ENCODE results near the gene USP25.
A peak's percentile ranks its signal among the peaks of the same experiment; 100 is the strongest.

The USP25 gene

DNA sequence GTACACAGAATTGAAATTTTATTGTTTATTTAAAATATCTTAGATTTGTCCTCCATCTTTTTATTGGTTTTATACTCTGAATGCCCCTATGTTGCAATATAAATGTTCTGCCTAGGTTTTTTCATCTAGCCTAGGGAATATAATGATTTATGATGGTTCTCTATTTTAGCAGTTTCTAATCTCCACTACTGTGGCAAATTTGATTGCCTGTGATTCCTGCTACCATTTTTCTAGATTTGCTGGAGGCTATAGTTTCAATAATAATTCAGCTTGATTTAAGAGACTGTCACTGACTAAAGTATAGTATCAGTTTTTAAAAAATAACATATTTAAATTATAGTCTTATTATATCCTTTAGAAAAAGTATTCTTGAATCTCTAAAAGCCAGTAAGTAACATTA, 90.5 kb downstream of the USP25 start:
- no peak for DNase-seq (ENCODE audit: low spot score)

GRCh38 chr21:15820852-15821379, 91.1 kb downstream of the USP25 start:
- DNase-seq (ENCODE audit: low spot score) = no peak

DNA sequence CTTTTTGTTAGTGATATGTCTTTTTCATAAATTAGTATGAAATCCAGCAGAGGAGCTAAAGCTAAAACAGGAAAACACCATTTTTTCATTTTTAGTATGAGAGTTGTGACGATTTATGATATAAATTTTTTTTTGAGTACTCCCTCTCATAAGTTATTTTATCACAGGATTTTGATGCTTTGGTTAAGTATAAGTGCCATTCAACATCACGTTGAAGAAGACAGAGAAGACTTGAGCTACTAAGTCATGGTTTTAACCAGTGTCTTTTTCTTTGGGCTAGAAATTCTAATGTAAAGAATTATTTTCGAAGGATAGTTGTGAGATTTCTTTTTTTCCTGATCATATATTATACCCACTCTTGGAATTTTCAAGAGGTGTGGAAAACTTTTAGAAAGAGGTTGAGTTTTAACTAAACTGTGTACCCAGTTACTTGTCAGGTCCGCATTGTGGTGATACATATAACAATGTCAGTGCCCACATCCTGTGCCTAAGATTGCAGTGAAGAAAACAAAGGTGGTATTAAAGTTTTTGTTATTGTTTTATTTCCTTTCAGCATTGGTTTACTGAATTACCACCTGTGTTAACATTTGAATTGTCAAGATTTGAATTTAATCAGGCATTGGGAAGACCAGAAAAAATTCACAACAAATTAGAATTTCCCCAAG, 93.8 kb downstream of the USP25 start:
- DNase-seq (ENCODE audit: low spot score) = no peak

GRCh38 chr21:15825700-15826099, 95.9 kb downstream of the USP25 start:
- DNase-seq (ENCODE audit: low spot score) = no peak

DNA sequence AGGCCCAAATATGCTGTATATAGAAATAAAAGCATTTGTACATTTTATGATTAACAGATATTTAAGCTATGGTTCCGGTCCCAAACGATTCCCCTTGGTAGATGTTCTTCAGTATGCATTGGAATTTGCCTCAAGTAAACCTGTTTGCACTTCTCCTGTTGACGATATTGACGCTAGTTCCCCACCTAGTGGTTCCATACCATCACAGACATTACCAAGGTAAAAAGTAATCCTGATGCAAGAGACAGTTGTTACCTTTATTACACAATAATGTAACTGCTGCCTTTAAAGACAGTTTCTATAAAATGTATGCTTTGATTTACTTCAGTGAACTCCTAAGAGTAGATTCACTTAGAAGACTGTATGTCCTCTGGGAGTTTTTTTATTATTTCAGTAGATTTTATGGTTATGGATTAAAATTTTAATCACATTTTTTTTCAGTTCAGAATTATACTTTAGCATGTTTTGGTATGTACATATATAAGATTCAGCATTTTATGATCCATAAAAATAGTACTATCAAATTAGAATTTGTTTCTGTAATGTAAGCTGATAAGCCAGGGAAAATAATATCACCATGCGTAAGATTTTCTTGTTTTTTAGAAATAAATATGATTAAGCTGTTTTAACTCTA, 96.5 kb downstream of the USP25 start:
- DNase-seq (ENCODE audit: low spot score) = peak; percentile 58

DNA sequence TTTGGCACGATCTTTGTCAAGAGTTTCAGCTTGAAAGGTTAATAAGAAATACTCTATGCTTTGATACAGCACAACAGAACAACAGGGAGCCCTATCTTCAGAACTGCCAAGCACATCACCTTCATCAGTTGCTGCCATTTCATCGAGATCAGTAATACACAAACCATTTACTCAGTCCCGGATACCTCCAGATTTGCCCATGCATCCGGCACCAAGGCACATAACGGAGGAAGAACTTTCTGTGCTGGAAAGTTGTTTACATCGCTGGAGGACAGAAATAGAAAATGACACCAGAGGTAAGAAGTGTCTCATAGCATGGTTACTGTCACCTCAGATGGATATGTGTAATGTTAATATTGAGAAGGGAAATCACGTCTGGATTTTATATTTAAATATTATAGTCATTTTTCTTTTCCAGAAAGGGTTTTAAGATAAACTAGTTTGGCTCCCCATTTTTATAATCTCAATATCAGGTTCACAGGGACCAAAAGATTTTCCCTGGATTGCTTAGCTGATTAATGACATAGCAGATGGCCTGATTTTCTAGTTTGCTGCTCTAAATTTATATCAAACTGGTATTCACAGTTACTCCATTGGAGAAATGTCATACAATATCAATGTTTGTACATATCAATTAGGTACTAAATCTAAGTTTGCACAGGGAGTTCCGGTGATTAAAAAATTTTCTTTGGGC, 97.3 kb downstream of the USP25 start:
- DNase-seq (ENCODE audit: low spot score) = no peak

DNA sequence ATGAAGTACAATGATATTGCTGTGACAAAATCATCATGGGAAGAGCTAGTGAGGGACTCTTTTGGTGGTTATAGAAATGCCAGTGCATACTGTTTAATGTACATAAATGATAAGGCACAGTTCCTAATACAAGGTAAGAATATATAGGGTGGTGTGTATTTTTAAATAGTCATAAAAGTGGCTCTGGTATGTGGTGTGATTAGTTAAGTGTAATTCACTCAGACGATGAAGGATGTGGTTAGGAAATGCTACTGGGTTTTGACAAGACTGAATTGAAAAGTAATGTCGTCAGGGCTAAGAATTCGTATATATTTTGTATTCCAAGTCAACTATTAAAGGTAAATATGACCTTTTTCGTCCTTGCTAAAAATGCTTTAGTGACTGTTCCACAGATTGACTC, 101.7 kb downstream of the USP25 start:
- no peak for DNase-seq (ENCODE audit: low spot score)

DNA sequence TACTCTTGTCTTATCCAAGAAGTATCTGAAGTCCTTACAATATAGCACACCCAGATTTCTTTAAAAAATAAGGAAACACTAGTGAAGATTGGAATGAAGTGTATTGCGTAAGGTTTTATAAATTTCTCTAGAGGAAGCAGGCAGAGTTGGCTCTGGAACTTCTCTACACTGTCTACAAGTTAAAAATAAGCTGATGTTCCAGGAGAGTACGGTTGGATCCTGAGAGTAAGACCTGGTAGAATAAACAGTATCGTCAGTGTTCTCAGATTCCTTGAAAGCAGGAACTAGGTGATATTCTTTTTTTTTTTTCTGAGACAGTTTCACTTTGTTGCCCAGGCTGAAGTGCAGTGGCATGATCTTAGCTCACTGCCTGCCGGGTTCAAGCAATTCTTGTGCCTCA, 107.9 kb downstream of the USP25 start:
- no peak for DNase-seq (ENCODE audit: low spot score)

DNA sequence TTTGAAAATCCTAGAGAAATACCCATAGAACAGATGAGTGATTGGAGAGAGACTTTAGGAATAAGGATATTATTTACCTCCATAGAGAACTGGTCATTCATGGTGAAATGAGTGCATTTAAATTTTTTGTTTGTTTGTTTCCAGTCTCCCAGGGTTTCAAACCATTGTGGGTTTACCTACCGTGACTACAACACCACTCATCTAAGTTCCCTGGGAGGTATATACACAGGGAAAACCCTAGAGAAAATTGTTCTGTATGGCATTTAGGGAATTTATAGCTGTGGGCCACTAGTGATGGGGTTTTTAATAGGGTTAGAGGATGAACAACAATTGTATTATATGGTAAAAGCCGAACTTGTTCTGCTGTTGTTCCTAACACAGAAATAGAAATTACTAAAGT, 109.2 kb downstream of the USP25 start:
- DNase-seq (ENCODE audit: low spot score) = no peak

DNA sequence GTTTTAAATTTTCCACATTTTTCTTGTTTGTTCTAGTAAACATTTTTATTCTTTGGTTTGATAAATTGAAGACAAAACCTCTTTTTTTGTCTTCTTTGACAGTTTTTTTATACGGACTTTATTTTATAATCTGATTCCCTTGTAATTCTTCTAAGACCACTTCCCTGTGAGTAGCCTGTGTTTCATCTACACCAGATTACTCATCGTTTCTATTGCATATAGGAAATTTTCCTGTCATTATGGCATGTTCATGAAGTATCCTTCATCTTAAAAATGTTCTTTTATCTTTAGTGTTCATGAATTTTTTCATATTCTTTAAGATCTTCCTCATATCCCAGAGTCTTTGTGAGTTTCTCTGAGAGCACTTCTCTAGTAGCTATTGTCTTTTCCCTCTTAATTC, 109.8 kb downstream of the USP25 start:
- no peak for DNase-seq (ENCODE audit: low spot score)

DNA sequence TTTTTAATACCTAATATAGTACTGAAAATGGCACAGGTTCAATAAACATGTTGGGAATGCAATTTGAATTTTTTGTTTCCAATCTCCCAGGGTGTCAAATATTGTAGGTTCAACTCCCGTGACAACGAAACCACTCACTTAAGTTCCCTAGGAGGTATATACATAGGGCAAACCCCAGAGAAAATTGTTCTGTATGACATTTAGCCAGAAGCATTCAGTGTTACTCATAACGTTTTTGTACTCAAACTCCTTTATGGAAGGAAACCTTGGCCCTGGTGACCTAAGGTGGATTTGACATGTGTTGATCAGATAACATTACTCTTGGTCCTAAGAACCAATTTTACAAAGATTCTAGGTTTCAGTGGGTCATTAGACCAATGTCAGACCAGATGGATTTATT, 110.6 kb downstream of the USP25 start:
- no peak for DNase-seq (ENCODE audit: low spot score)

- DNase-seq (ENCODE audit: low spot score) = no peak
These were observed 112.2 kb downstream of the USP25 start for GRCh38 chr21:15841856-15842564.

DNA sequence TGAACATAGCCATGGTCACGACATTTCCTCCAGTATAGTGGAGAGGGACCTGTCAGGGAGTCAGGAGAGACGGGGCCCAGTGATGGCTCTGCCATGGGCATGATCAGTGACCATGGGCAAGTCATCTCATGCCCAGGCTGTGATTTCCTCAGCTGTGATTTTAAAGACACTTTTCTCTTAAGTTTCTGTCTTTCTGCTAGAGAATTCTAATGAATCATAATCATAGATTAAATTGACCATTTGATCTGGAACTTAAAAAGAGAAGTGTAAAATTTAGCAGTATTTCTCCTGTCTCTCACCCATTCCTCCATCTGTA, 112.7 kb downstream of the USP25 start:
- no peak for DNase-seq (ENCODE audit: low spot score)

DNA sequence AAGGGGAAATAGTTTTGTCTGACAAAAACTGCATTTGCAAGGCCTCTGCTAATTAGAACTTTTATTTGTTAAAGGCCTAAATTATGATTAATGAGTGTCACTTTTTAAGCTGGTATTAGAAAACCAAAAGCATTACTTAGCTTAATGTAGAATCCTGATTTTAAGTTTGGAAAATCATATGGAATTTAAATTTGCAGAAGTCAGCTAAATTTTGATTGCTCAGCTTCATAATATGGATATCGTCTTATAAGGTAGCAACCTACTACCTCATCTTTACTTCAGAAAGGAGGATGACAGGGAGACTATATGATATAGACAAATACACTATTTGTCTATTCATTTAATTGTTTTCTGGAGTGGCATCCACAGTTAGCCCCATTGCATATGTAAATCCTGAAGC, 114.0 kb downstream of the USP25 start:
- no peak for DNase-seq (ENCODE audit: low spot score)

DNA sequence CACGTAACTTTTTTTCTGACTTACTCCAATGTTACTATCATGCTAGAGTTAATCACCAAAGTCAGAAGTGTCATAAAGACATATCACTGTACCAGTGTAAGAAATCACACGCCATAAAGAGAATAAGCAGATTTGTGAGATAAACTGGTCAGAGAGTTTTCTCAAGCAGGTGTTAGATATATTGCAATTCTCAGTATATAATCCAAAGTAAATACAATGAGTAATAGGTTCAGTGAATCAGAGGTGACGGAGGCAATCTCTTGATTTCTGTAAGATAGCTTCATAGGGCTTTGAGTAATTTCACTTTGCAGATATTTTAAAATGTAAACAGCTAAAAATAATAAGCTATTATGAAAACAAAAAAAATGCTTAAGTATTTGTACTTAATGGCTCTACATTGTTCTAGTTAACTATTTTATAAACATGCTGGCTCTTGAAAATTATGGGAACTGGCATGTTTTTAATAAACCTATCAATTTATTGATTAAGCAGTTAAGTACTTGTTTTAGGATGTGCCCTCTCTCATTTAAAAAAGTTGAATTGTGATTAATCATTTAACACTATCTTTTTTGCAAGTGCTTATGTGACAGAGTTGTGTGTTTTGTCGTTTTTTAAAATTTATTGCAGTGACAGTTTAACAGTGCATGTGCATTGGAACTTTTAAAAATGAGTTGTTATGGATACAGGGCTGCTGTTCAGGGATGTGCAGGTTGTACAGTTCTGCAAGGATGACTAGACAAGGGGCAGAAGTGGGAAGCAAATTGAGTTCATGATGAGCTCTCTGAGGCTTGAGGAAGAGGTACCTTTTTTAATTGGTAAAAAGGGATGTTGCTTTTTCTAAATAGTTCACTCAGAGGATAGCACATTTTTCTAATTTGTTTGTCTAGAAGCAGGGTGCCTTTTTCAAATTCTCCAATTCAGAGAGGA, 119.1 kb downstream of the USP25 start:
- no peak for DNase-seq (ENCODE audit: low spot score)

DNA sequence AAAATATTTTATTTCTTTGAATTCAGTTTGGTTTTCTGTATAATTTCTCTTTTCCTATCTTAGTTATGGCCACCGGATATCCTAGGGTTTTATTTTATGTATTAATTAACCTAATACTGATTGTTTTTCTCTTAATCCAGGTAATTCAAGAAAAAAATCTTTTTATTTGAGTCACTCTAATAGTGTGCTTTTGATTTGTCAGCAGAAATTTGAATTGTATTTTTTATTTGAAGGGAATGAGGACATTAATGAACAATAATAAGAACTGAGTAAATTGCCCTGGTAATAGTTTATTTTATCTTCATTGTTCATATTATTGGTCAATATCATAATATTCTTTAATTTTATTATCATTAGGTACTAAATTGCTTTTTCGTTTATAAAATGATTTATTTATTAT, 120.1 kb downstream of the USP25 start:
- DNase-seq (ENCODE audit: low spot score) = no peak

DNA sequence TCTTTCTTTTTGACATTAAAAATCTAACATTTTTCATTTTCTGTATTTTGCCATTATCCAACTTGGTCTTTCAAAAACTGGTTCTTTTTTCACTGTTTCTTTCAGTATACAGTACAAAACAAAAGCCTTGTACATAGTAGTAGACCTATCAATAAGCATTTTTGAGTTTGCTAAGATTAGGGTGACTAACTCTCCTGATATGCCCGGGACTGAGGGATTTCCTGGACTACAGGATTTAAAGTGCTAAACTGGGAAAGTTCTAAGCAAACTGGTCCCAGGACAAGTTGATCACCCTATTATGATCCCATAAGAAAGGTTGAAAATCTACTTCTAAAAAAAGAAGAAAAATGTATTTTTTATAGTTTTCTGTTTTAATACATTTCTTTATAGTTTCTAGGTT, 120.9 kb downstream of the USP25 start:
- DNase-seq (ENCODE audit: low spot score) = no peak

- DNase-seq (ENCODE audit: low spot score) = no peak
These were observed 122.4 kb downstream of the USP25 start for GRCh38 chr21:15852146-15852545.

DNA sequence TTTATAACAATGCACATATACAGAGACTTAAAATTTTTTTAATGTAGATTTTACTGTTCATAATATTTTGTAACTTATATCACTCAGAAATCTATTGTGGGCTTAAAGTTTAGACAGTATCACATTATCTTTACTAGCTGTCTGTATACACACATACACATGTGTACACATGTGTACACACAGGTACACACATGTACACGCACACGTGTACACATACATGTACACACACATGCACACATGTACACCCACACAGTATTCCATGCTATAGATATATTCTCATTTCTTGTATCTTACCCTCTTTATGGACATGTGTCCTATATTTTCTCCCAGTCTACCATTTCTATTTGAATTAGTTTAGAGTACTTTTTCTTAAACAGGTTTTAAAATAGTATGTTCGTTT, 123.3 kb downstream of the USP25 start:
- DNase-seq (ENCODE audit: low spot score) = no peak

- DNase-seq (ENCODE audit: low spot score) = no peak
These were observed 127.0 kb downstream of the USP25 start for GRCh38 chr21:15856813-15857212.

- DNase-seq (ENCODE audit: low spot score) = no peak
These were observed 128.0 kb downstream of the USP25 start for GRCh38 chr21:15857740-15858139.

DNA sequence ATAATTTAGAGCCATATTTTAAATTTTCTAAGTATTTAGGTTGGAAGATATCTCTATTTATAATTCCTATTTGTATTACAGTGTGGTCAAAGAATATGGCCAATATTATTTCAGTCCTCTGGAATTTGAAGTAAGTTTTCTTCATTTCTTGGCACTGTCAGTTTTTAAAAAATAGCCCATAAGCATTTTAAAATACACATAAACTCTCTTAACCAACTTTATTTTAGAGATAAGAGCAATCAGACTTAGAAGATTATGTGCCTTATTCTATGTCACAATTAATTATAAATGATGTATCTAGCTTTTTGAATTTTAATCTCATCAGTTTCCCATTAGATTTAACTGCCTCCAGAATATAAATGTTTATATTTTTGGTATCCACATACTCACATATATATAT, 130.8 kb downstream of the USP25 start:
- no peak for DNase-seq (ENCODE audit: low spot score)
